OCI-LY1 (cell line): ENCODE measurements around the gene MCAM.

Source experiments
- H2AFZ ChIP-seq: fragments of 200-600 bp; sonication (generic), shearing (Covaris generic); 2 replicates; pipeline ENCODE4 v1.6.0; 2014; ENCODE audit warnings: antibody characterized with exemption, mild to moderate bottlenecking, low read length
- H3F3A ChIP-seq: fragments of 200-600 bp; sonication (generic), shearing (Covaris generic); 2 replicates; pipeline ENCODE4 v1.6.0; 2014; ENCODE audit warnings: mild to moderate bottlenecking, antibody characterized with exemption, low read length, moderate library complexity; ENCODE audit not compliant: insufficient read depth
- H3K27ac ChIP-seq: fragments of 200-600 bp; sonication (generic); 2 replicates; pipeline ENCODE4 v1.5.1; 2014; ENCODE audit warnings: low read length, mixed run types, mild to moderate bottlenecking, low read depth; ENCODE audit not compliant: poor library complexity, severe bottlenecking
- H3K27me3 ChIP-seq: fragments of 200-600 bp; sonication (generic); 2 replicates; pipeline ENCODE4 v1.6.0; 2014; ENCODE audit warnings: antibody characterized with exemption, mild to moderate bottlenecking, low read length, moderate library complexity; ENCODE audit not compliant: insufficient read depth
- H3K36me3 ChIP-seq: fragments of 200-600 bp; sonication (generic); 2 replicates; pipeline ENCODE4 v1.6.1; 2014; ENCODE audit warnings: mild to moderate bottlenecking, antibody characterized with exemption, low read length, moderate library complexity, mixed read lengths; ENCODE audit not compliant: insufficient read depth
- H3K4me1 ChIP-seq: fragments of 200-600 bp; sonication (generic); 2 replicates; pipeline ENCODE4 v1.5.1; 2014; ENCODE audit warnings: mild to moderate bottlenecking, low read length, moderate library complexity; ENCODE audit not compliant: insufficient read depth, severe bottlenecking
- H3K4me2 ChIP-seq: fragments of 200-600 bp; sonication (generic), shearing (Covaris generic); 2 replicates; pipeline ENCODE4 v1.6.1; 2014; ENCODE audit warnings: low read length
- H3K4me3 ChIP-seq: fragments of 200-600 bp; sonication (generic); 2 replicates; pipeline ENCODE4 v1.5.1; 2014; ENCODE audit warnings: low read length, low read depth, mild to moderate bottlenecking, mixed read lengths; ENCODE audit not compliant: poor library complexity, severe bottlenecking
- H3K79me2 ChIP-seq: fragments of 200-600 bp; shearing (Covaris generic); 2 replicates; pipeline ENCODE4 v1.6.1; 2016; ENCODE audit warnings: mixed run types, low read length, mixed read lengths; ENCODE audit not compliant: insufficient read depth
- H3K9ac ChIP-seq: fragments of 200-600 bp; sonication (generic), shearing (Covaris generic); 2 replicates; pipeline ENCODE4 v1.6.1; 2014; ENCODE audit warnings: mild to moderate bottlenecking, low read length, mixed read lengths
- H3K9me2 ChIP-seq: fragments of 200-600 bp; sonication (generic), shearing (Covaris generic); 2 replicates; pipeline ENCODE4 v1.6.1; 2014; ENCODE audit warnings: low read depth, mild to moderate bottlenecking, low read length, mixed read lengths
- H3K9me3 ChIP-seq: fragments of 200-600 bp; shearing (Covaris generic); 2 replicates; pipeline ENCODE4 v1.6.1; 2014; ENCODE audit warnings: low read length, mixed read lengths
- H4K20me1 ChIP-seq: fragments of 200-600 bp; sonication (generic), shearing (Covaris generic); 2 replicates; pipeline ENCODE4 v1.6.0; 2016; ENCODE audit warnings: mild to moderate bottlenecking, low read length; ENCODE audit not compliant: insufficient read depth
- CTCF ChIP-seq: fragments of 200-600 bp; sonication (generic), shearing (Covaris generic); IDR thresholded peaks from 2 replicates; pipeline ENCODE4 v1.5.1; 2017; ENCODE audit warnings: mild to moderate bottlenecking, antibody characterized with exemption, low read length, moderate library complexity, mixed read lengths
- EZH2 ChIP-seq: fragments of 200-600 bp; sonication (generic), shearing (Covaris generic); IDR thresholded peaks from 2 replicates; pipeline ENCODE4 v1.8.0; 2017; ENCODE audit warnings: borderline replicate concordance, mixed run types, mild to moderate bottlenecking, antibody characterized with exemption, low read length, moderate library complexity, mixed read lengths

The MCAM gene

GRCh38 chr11:119267645-119268044 lies 49.3 kb downstream of the MCAM start:
- Histone ChIP-seq H3K27ac (no peak overlapping the region), H3K27me3 (no peaks in the 10 kb centered on the region), H3K79me2 (peaks cover 22% of the 10 kb centered on the region), H3K4me1 (peaks cover 16% of the 10 kb centered on the region), H3F3A (no peaks in the 10 kb centered on the region), H3K9me2 (no peaks in the 10 kb centered on the region), H4K20me1 (no peaks in the 10 kb centered on the region), H3K9me3 (no peaks in the 10 kb centered on the region), H3K4me3 (no peak overlapping the region), H3K4me2 (no peak overlapping the region), H3K36me3 (no peaks in the 10 kb centered on the region), H2AFZ (no peak overlapping the region), H3K9ac (no peak overlapping the region)
- TF ChIP-seq EZH2 (no peak), CTCF (no peak)

GRCh38 chr11:119266517-119267255 lies 50.2 kb downstream of the MCAM start:
- Histone ChIP-seq H3K9ac (no peak overlapping the region), H2AFZ (no peak overlapping the region), H3K27ac (peak overlapping the region; percentile 23), H3F3A (no peaks in the 10 kb centered on the region), H3K4me2 (no peak overlapping the region), H3K36me3 (no peaks in the 10 kb centered on the region), H3K4me3 (no peak overlapping the region), H3K27me3 (no peaks in the 10 kb centered on the region), H3K9me3 (no peaks in the 10 kb centered on the region), H3K9me2 (no peaks in the 10 kb centered on the region), H3K4me1 (peaks cover 25% of the 10 kb centered on the region), H3K79me2 (peaks cover 22% of the 10 kb centered on the region), H4K20me1 (no peaks in the 10 kb centered on the region)
- TF ChIP-seq CTCF (no peak), EZH2 (no peak)

GRCh38 chr11:119266063-119266462 lies 50.9 kb downstream of the MCAM start:
- no peaks in the 10 kb centered on the region for H3K9me2 ChIP-seq
- H3K4me3 ChIP-seq = no peak overlapping the region
- no peak overlapping the region for H3K9ac ChIP-seq
- H4K20me1 ChIP-seq = no peaks in the 10 kb centered on the region
- H3K4me1 ChIP-seq = peaks cover 32% of the 10 kb centered on the region
- H3K27ac ChIP-seq = no peak overlapping the region
- no peaks in the 10 kb centered on the region for H3K36me3 ChIP-seq
- H3K27me3 ChIP-seq = no peaks in the 10 kb centered on the region
- H3K9me3 ChIP-seq = no peaks in the 10 kb centered on the region
- H3F3A ChIP-seq = no peaks in the 10 kb centered on the region
- no peak for TF ChIP-seq EZH2
- no peak for TF ChIP-seq CTCF
- H3K79me2 ChIP-seq = peaks cover 22% of the 10 kb centered on the region
- no peak overlapping the region for H2AFZ ChIP-seq
- no peak overlapping the region for H3K4me2 ChIP-seq
